NCI-H146 treated with DMSO at 0.1 percent for 48 hours (cell line): ENCODE data around the gene GLIS1.
"Not testable (repeated sequence)": the region's sequence is repeated elsewhere in the genome, so short reads cannot be mapped to it uniquely, and the experiment has no call there.

Source experiments
- DNase-seq: peaks from one replicate; lab custom pipeline; 2025; ENCODE audit not compliant: unreplicated experiment; lab: John Stamatoyannopoulos, UW

Gene GLIS1

GRCh38 chr1:53563611-53564010, 175.4 kb downstream of the GLIS1 start:
- DNase-seq, result no peak

- DNase-seq, result no peak
Observed at GRCh38 chr1:53562981-53563379, 176.0 kb downstream of the GLIS1 start.

GRCh38 chr1:53562291-53562980, 176.5 kb downstream of the GLIS1 start:
- DNase-seq, result no peak

- DNase-seq, result no peak
Observed at GRCh38 chr1:53561503-53562105, 177.4 kb downstream of the GLIS1 start.

GRCh38 chr1:53560581-53561502, 178.1 kb downstream of the GLIS1 start:
- no peak for DNase-seq

- no peak for DNase-seq
Observed at GRCh38 chr1:53559854-53560580, 178.9 kb downstream of the GLIS1 start.

- DNase-seq, result no peak
Observed at GRCh38 chr1:53559391-53559815, 179.6 kb downstream of the GLIS1 start.

- no peak for DNase-seq
Observed at GRCh38 chr1:53558739-53559315, 180.1 kb downstream of the GLIS1 start.

- DNase-seq, result no peak
Observed at GRCh38 chr1:53557830-53558738, 180.9 kb downstream of the GLIS1 start.

GRCh38 chr1:53557369-53557768, 181.6 kb downstream of the GLIS1 start:
- DNase-seq, result no peak

- no peak for DNase-seq
Observed at GRCh38 chr1:53556657-53557227, 182.2 kb downstream of the GLIS1 start.

GRCh38 chr1:53555620-53556326, 183.2 kb downstream of the GLIS1 start:
- not testable (repeated sequence) for DNase-seq

GRCh38 chr1:53554592-53555305, 184.2 kb downstream of the GLIS1 start:
- DNase-seq, result no peak

GRCh38 chr1:53553734-53554509, 185.0 kb downstream of the GLIS1 start:
- DNase-seq, result no peak

GRCh38 chr1:53552981-53553733, 185.8 kb downstream of the GLIS1 start:
- no peak for DNase-seq

GRCh38 chr1:53552146-53552861, 186.7 kb downstream of the GLIS1 start:
- no peak for DNase-seq
